Stimulated activated CD4-positive, alpha-beta T cell treated with anti-CD3 and anti-CD28 coated beads, Interleukin-4, amount 100 ng/mL, for 1 hour (primary cell): ENCODE results near the gene BMERB1.
"Not testable (repeated sequence)": the region's sequence is repeated elsewhere in the genome, so short reads cannot be mapped to it uniquely, and the experiment has no call there.

Experiments used
- DNase-seq: peaks from one replicate; pipeline ENCODE4 v3.0.0-alpha.2; 2020

The BMERB1 gene

GRCh38 chr16:15434425-15435215 lies at the start of gene BMERB1:
TSS of gene BMERB1 (plus strand) at chr16:15434588. CDS start at chr16:15434654, 66 bp downstream.
- peak; percentile 69 for DNase-seq

GRCh38 chr16:15388060-15388459 lies 46.3 kb upstream of the BMERB1 start:
- DNase-seq, result not testable (repeated sequence)

- not testable (repeated sequence) for DNase-seq
Observed at GRCh38 chr16:15389916-15390315, 44.5 kb upstream of the BMERB1 start.

GRCh38 chr16:15393025-15393424 lies 41.4 kb upstream of the BMERB1 start:
- not testable (repeated sequence) for DNase-seq

GRCh38 chr16:15395631-15396508 lies 38.5 kb upstream of the BMERB1 start, which contains the start of gene MPV17L:
TSS of gene MPV17L (plus strand) at chr16:15395754. CDS start at chr16:15395898, 144 bp downstream.
- peak; percentile 4 for DNase-seq

GRCh38 chr16:15396509-15396829 lies 37.9 kb upstream of the BMERB1 start:
- not testable (repeated sequence) for DNase-seq

- no peak for DNase-seq
Observed at GRCh38 chr16:15396948-15397594, 37.3 kb upstream of the BMERB1 start.

- DNase-seq, result no peak
Observed at GRCh38 chr16:15398618-15399316, 35.6 kb upstream of the BMERB1 start.

GRCh38 chr16:15399317-15399716 lies 35.1 kb upstream of the BMERB1 start:
- no peak for DNase-seq

GRCh38 chr16:15400314-15400713 lies 34.1 kb upstream of the BMERB1 start:
- DNase-seq, result not testable (repeated sequence)

GRCh38 chr16:15401972-15402371 lies 32.4 kb upstream of the BMERB1 start:
- DNase-seq, result no peak

GRCh38 chr16:15403392-15403995 lies 30.9 kb upstream of the BMERB1 start:
- DNase-seq, result no peak

GRCh38 chr16:15404091-15404490 lies 30.3 kb upstream of the BMERB1 start:
- DNase-seq, result not testable (repeated sequence)

GRCh38 chr16:15404792-15405191 lies 29.6 kb upstream of the BMERB1 start:
- DNase-seq, result no peak

GRCh38 chr16:15407756-15408155 lies 26.6 kb upstream of the BMERB1 start:
- DNase-seq, result not testable (repeated sequence)

- not testable (repeated sequence) for DNase-seq
Observed at GRCh38 chr16:15409476-15409875, 24.9 kb upstream of the BMERB1 start.

GRCh38 chr16:15415511-15415985 lies 18.8 kb upstream of the BMERB1 start:
- DNase-seq, result no peak

- DNase-seq, result no peak
Observed at GRCh38 chr16:15417197-15417596, 17.2 kb upstream of the BMERB1 start.

GRCh38 chr16:15418206-15418605 lies 16.2 kb upstream of the BMERB1 start:
- DNase-seq, result no peak

- not testable (repeated sequence) for DNase-seq
Observed at GRCh38 chr16:15421696-15422095, 12.7 kb upstream of the BMERB1 start.

- no peak for DNase-seq
Observed at GRCh38 chr16:15422222-15422621, 12.2 kb upstream of the BMERB1 start.

GRCh38 chr16:15425861-15426260 lies 8.5 kb upstream of the BMERB1 start:
- DNase-seq, result no peak
